ENCODE data around the gene CEP112. TPM values are rescaled to one million over a fixed set of nuclear protein-coding genes. Genes with fewer than 3 reads are reported as not detected.

The CEP112 gene
- total and polyA plus RNA-seq, 9 of the 15 experiments (the other 6 are each of a cell fraction or from before 2014, with no cell fraction given): 0.84 TPM; not detected in 8

- no peak for TF ChIP-seq MGA (IDR thresholded peaks at IDR 0.05)
- TF ChIP-seq NKRF (IDR thresholded peaks at IDR 0.05; ENCODE audit: borderline replicate concordance): no peak
Observed at GRCh38 chr17:65730711-65731169, 461.2 kb downstream of the CEP112 start (continued).
